ENCODE results near the gene RPL36. TPM values are rescaled to one million over a fixed set of nuclear protein-coding genes. Genes with fewer than 3 reads are reported as not detected.
"Not testable (repeated sequence)": the region's sequence is repeated elsewhere in the genome, so short reads cannot be mapped to it uniquely, and the experiment has no call there.

RPL36 gene
- total and polyA plus RNA-seq, 8 donors = 524 to 1,510 (median 728) TPM

- ATAC-seq = no peak
- FAIRE-seq = no peak
- Histone ChIP-seq H3K27ac (no peak overlapping the region), H3K9me3 (no peaks in the 10 kb centered on the region), H3K36me3 (no peaks in the 10 kb centered on the region), H3K27me3 (no peaks in the 10 kb centered on the region), H3K4me3 (no peak overlapping the region), H3K4me1 (no peaks in the 10 kb centered on the region)
- TF ChIP-seq CTCF (IDR thresholded peaks at IDR 0.05) = no peak
- WGBS, 2 donors = 75 to 89% methylated on average over 4 of the region's 4 CpGs
- intact Hi-C loops (cut with DNase I) = no loop called here
- no peak for DNase-seq
Measured at GRCh38 chr19:5727453-5728050, 37.5 kb downstream of the RPL36 start.

DNA sequence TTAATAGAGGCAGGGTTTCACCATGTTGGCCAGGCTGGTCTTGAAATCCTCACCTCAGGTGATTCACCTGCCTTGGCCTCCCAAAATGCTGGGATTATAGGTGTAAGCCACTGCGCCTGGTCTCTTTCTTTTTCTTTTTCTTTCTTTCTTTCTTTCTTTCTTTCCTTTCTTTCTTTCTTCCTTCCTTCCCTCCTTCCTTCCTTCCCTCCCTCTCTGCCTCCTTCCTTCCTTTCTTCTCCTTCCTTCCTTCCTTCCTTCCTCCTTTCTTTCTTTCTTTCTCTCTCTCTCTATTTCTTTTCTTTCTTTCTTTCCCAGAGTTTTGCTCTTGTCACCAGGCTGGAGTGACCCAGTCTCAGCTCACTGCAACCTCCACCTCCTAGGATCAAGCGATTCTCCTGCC, 43.1 kb downstream of the RPL36 start:
- ATAC-seq; H3K36me3 ChIP-seq; intact Hi-C loops (cut with DNase I); DNase-seq; H3K4me3 ChIP-seq; FAIRE-seq; H3K9me3 ChIP-seq; H3K27me3 ChIP-seq; H3K27ac ChIP-seq; H3K4me1 ChIP-seq: not testable (repeated sequence)
- WGBS, 2 donors = 71 to 77% methylated on average over 2 of the region's 2 CpGs

DNA sequence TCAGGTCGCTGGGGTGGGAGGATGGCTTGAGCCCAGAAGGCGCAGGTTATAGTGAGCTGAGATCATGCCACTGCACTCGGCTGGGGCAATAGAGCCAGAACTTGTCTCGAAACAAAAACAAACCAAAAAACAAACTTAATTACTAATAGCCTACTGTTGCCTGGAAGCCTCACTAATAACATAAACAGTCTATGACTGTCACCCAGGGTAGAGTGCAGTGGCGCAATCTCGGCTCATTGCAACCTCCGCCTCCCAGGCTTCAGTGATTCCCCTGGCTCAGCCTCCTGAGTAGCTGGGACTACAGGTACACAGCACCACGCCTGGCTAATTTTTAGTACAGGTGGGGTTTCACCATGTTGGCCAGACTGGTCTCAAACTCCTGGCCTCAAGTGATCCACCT, 48.3 kb downstream of the RPL36 start:
- H3K27me3 ChIP-seq = no peaks in the 10 kb centered on the region
- 67 to 76% methylated on average over 8 of the region's 8 CpGs for WGBS, 2 donors
- DNase-seq (no peak), ATAC-seq (no peak), FAIRE-seq (no peak)
- intact Hi-C loops (cut with DNase I) = no loop called here
- no peaks in the 10 kb centered on the region for H3K9me3 ChIP-seq
- H3K4me1 ChIP-seq = no peaks in the 10 kb centered on the region
- H3K4me3 ChIP-seq = no peak overlapping the region
- no peaks in the 10 kb centered on the region for H3K36me3 ChIP-seq
- H3K27ac ChIP-seq = no peak overlapping the region
- TF ChIP-seq CTCF (IDR thresholded peaks at IDR 0.05) = no peak

Other genes starting within 250 kb of the RPL36 start
- gene ZNRF4, start 234.9 kb upstream of the RPL36 start, total RNA-seq = not detected
- not detected for gene ZNRF4, start 234.9 kb upstream of the RPL36 start, polyA plus RNA-seq
- gene TINCR, start 122.3 kb upstream of the RPL36 start, total RNA-seq = under 1 TPM in 5 of 6 donors, not detected in 1; 0.09 to 0.22 (median 0.19) TPM
- gene TINCR, start 122.3 kb upstream of the RPL36 start, polyA plus RNA-seq = under 1 TPM; 0.27 to 0.85 TPM
- 10 to 100 TPM; 35.0 to 68.3 (median 41.5) TPM for gene SAFB2, start 67.5 kb upstream of the RPL36 start, total RNA-seq
- 100 to 1,000 TPM; 108 to 112 TPM for gene SAFB2, start 67.5 kb upstream of the RPL36 start, polyA plus RNA-seq
- 10 to 100 TPM; 28.9 to 52.8 (median 41.1) TPM for gene SAFB, start 67.2 kb upstream of the RPL36 start, total RNA-seq
- 10 to 100 TPM; 63.5 to 84.3 TPM for gene SAFB, start 67.2 kb upstream of the RPL36 start, polyA plus RNA-seq
- 10 to 100 TPM; 14.0 to 25.9 (median 23.5) TPM for gene MICOS13, start 9.8 kb upstream of the RPL36 start, total RNA-seq
- gene MICOS13, start 9.8 kb upstream of the RPL36 start, polyA plus RNA-seq = 10 to 100 TPM; 59.3 to 77.5 TPM
- 1 to 10 TPM; 2.1 to 5.5 (median 3.5) TPM for gene HSD11B1L, start 9.3 kb upstream of the RPL36 start, total RNA-seq
- 10 to 100 TPM; 12.9 to 16.9 TPM for gene HSD11B1L, start 9.3 kb upstream of the RPL36 start, polyA plus RNA-seq
- gene LONP1, start 29.9 kb downstream of the RPL36 start, total RNA-seq = 10 to 100 TPM; 23.3 to 56.7 (median 33.1) TPM
- 10 to 100 TPM; 42.5 to 63.9 TPM for gene LONP1, start 29.9 kb downstream of the RPL36 start, polyA plus RNA-seq
- gene CATSPERD, start 30.3 kb downstream of the RPL36 start, total RNA-seq = not detected
- not detected for gene CATSPERD, start 30.3 kb downstream of the RPL36 start, polyA plus RNA-seq
- gene PRR22, start 94.5 kb downstream of the RPL36 start, total RNA-seq = 1 to 10 TPM in 5 of 6 donors, under 1 TPM in 1; 0.61 to 3.1 (median 1.5) TPM
- gene PRR22, start 94.5 kb downstream of the RPL36 start, polyA plus RNA-seq = 10 to 100 TPM; 18.7 to 25.9 TPM
- 10 to 100 TPM; 14.8 to 29.2 (median 20.2) TPM for gene DUS3L, start 100.9 kb downstream of the RPL36 start, total RNA-seq
- gene DUS3L, start 100.9 kb downstream of the RPL36 start, polyA plus RNA-seq = 10 to 100 TPM; 61.2 to 66.6 TPM
- 10 to 100 TPM in 4 of 6 donors, 1 to 10 TPM in 2; 5.0 to 15.2 (median 11.5) TPM for gene NRTN, start 114.8 kb downstream of the RPL36 start, total RNA-seq
- gene NRTN, start 114.8 kb downstream of the RPL36 start, polyA plus RNA-seq = 1 to 10 TPM; 5.0 to 8.5 TPM
- gene FUT6, start 149.4 kb downstream of the RPL36 start, total RNA-seq = 1 to 10 TPM; 1.9 to 8.7 (median 2.8) TPM
- gene FUT6, start 149.4 kb downstream of the RPL36 start, polyA plus RNA-seq = 1 to 10 TPM; 2.9 to 4.0 TPM
- 10 to 100 TPM in 2 of 6 donors, 1 to 10 TPM in 4; 3.3 to 13.9 (median 5.7) TPM for gene FUT3, start 161.2 kb downstream of the RPL36 start, total RNA-seq
- 10 to 100 TPM in 1 of 2 donors, 1 to 10 TPM in 1; 9.7 to 12.0 TPM for gene FUT3, start 161.2 kb downstream of the RPL36 start, polyA plus RNA-seq
- not detected for gene FUT5, start 180.2 kb downstream of the RPL36 start, total RNA-seq
- gene FUT5, start 180.2 kb downstream of the RPL36 start, polyA plus RNA-seq = not detected
- gene NDUFA11, start 213.5 kb downstream of the RPL36 start, total RNA-seq = 100 to 1,000 TPM in 1 of 6 donors, 10 to 100 TPM in 5; 58.0 to 104 (median 82.0) TPM
- 100 to 1,000 TPM; 161 to 209 TPM for gene NDUFA11, start 213.5 kb downstream of the RPL36 start, polyA plus RNA-seq
- 1 to 10 TPM; 2.9 to 5.6 (median 4.6) TPM for gene VMAC, start 214.6 kb downstream of the RPL36 start, total RNA-seq
- 10 to 100 TPM in 1 of 2 donors, 1 to 10 TPM in 1; 4.0 to 10.1 TPM for gene VMAC, start 214.6 kb downstream of the RPL36 start, polyA plus RNA-seq
- 10 to 100 TPM; 10.5 to 23.2 (median 14.0) TPM for gene CAPS, start 224.0 kb downstream of the RPL36 start, total RNA-seq
- gene CAPS, start 224.0 kb downstream of the RPL36 start, polyA plus RNA-seq = 10 to 100 TPM; 62.9 to 77.2 TPM

All from pancreas (tissue), 10 donors.